ENCODE data around the gene FMN2.
"Not testable (repeated sequence)": the region's sequence is repeated elsewhere in the genome, so short reads cannot be mapped to it uniquely, and the experiment has no call there.

FMN2 gene

DNA sequence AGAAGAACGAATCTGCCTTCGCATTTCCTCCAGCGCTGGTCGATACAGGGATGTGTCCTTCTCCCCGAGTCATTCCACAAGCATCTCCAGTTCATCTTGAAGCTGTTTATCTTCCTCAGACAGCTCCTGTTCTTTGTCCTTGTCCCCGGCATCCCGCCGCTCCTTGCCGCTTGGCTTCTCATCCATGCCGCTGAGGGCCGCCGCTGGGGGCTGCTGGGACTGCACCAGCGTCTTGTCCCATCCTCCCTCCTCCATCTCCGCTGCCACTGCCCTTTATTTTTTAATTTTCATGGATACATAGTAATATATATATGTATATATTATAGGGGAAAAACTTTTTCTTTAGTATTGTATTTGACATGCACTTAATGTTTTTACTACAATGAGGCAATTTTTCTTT lies 53.4 kb downstream of the FMN2 start:
- DNase-seq = no peak

DNA sequence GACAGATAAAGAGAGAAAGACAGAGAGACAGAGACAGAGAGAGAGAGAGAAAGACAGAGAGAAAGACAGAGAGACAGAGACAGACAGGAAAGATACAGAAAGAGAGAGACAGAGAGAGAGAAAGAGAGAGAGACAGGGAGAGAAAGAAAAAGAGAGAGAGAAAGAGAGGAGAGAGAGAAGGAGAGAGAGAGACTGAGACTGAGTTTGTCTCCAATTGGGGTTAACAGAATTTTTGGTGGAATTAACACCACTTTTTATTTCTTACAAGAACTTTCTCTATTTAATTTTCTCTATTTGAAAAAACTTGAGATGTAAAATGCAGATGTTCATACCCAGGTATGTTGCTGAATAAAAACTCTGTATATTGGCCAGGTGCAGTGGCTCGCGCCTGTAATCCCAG lies 56.6 kb downstream of the FMN2 start:
- no peak for DNase-seq

DNA sequence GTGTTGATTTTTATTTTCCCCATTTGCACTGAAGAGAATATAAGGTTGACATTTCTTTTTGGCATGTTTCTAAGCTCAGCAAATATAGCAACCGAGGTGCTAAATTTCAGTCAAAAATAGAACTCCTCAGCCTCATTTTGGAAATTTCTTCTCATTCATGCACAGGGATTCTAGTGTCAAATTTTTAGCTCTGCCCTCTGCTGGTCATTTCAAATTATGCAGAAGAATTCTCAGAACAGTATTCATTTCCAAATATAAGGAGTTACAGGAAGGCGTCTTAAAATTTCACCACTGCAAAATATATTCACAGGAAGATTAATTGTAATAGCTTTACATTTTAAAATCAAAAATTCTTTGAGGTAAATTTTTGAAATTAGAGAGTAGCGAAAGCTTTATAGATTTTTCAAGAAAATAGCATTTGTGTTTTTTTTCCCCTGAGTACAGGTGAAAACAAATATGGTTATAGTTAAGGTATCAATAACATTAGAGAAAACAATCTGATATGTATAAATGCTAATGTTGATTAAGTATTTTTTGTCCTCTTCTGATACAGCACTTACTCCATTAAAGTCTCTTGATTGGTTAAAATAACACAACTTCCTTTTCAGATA lies 57.9 kb downstream of the FMN2 start:
- no peak for DNase-seq

DNA sequence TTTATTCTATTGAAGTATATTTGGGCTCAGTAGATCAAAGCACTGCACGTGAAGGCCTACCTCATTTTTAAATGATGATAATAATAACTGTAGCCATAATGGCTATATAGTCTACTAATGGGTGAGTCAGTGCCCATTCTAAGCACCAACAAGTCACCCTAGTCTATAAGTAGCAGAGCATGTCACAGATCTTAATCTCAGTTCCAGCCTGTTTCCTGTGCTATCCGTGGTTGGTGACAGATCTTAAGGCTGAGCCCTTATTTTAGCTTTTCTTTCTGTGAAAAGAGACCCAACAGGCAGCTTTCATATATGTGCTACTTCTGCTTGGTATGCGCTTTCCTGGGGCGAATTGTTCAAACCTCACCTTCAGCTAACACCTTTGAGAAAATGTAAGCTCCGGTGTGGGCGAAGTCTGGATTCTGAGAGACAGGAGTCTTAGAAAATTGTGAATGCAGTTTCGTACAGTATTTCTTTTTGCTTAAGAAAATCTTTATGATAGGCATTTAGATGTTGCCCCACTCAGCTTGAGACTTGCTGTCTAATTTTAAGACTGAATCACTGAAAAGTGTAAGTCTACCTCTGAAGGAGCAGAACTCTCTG lies 59.6 kb downstream of the FMN2 start:
- no peak for DNase-seq

DNA sequence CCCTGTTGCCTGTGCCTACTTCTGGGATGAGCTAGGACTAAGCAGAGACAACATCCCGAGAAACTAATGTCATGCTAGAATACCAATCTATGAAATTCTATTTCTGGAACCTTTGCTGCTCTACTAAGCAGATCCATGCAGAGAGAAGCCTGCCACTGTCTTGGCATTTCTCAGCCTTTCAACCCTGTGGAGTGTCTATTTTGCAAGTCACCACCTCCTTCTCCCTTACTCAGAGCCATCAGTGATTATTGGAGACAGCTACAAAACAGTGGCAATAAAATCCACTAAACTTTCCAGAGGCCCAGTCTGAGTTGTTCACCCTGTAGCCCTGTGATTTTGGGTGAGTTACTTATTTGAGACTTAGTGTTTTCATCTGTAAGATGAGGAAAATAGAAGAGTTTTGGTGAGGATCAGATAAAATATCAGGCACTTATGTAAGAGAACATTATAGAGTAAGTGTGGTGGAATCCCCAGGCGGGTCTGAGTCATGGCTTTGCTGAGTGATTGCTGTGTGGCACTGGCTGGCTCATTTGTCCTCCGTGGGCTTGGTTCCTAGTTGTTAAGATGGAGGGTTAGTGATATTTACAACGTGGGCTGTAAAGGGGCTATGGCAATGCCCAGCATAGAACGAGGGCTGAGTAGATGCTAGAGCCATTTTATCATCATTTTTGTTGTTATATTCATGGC lies 61.1 kb downstream of the FMN2 start:
- DNase-seq = no peak

DNA sequence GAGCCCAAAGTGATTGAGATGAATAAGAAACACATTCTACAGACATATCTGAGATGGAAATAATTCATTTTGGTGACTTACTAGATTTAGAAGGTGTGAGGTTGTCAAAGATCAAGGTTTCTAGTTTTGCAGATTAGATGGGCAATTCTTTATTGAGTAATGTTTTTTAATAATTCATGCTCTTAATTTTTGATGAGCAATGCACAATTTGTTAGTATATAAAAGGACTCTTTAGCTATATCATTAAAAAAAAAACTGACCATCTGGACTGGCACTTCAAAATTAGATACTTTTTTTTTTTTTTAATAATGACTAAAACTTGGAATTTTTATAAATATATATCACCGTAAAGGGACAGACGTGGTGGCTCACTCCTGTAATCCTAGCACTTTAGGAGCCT lies 63.9 kb downstream of the FMN2 start:
- no peak for DNase-seq

DNA sequence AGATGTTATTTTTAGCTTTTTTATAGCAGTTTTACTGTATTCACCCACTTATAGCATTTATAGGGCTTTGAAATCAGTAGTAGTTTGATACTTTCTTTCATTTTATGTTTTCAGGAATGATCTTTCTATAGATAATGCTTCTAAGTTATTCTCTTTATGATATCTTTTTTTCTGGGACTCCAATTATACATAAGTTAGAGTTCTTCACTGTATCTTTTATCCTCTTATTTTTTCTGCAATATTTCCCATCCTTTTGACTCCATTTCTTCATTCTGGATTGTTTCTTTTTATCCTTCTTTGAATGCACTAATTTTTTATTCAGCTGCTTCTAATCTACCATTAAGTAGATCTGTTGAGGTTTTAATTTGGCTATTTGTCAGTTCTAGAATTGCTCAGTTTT lies 73.1 kb downstream of the FMN2 start:
- DNase-seq = no peak

DNA sequence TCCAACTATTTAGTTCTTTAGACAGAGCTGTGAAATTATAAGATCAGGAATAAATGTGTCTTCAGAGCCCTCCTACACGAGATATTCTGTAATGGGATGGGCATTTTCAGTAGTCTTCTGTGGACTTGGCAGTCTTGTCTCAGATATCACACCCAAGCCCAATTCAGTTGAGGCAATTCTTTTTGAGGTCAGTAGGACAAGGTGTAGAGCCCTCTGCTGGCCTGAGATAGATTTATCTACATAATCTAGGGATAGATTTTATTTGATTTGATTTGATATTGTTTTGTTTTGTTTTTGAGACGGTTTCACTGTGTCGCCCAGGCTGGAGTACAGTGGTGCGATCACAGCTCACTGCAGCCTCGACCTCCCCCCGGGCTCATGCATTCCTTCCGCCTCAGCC lies 77.5 kb downstream of the FMN2 start:
- DNase-seq = no peak

DNA sequence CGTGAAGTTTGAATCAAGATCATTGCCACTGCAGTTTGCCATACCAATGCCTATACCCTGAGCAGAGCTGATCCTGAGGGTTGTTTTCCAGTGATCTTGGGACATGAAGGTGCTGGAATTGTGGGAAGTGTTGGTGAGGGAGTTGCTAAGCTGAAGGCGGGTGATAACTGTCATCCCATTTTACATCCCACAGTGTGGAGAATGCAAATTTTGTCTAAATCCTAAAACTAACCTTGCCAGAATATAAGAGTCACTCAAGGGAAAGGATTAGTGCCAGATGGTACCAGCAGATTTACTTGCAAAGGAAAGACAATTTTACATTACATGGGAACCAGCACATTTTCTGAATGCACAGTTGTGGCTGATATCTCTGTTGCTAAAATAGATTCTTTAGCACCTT lies 78.6 kb downstream of the FMN2 start:
- no peak for DNase-seq

DNA sequence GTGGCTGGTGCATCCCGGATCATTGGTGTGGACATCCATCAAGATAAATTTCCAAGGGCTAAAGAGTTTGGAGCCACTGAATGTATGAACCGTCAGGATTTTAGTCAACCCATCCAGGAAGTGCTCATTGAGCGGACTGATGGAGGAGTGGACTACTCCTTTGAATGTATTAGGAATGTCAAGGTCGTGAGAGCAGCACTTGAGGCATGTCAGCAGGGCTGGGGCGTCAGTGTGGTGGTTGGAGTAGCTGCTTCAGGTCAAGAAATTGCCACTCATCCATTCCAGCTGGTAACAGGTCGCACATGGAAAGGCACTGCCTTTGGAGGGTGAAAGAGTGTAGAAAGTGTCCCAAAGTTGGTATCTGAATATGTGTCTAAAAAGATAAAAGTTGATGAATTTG lies 79.1 kb downstream of the FMN2 start:
- DNase-seq = no peak

DNA sequence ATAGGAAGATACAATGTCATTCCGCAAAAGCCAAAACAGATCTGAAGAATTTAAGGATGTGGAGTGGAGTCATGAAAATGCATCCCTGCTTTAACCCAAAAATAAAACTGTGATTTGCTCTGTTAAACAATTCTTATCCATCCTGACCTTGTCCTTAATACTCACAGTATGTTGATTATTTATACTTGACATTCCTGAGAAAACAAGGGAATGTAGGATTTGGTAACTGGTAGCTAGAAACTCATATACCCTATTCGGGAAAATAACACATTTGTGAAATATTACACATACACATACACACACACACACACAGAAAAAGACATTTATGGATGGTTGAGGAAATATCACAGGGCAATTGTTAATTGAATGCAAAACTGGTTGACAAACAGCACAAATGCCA lies 80.2 kb downstream of the FMN2 start:
- no peak for DNase-seq

DNA sequence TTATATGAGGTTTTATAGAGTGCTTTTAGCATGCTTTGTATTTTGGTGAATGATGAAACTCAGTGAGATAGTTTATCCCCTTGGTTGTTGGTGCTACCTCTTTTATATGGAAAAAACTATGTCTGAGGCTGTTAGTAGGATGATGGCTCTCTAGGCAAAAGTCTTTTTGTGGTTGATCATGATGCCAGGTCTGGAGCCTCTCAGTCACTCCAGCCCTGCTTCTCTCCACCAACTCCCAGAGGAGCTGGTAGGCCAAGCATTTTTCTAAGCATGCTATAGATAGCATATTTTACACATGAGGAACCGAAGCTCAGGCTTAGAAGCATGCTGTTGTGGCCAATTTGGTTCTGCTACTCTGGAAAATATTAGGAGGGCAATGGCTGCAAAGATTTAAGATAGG lies 82.2 kb downstream of the FMN2 start:
- DNase-seq = no peak

DNA sequence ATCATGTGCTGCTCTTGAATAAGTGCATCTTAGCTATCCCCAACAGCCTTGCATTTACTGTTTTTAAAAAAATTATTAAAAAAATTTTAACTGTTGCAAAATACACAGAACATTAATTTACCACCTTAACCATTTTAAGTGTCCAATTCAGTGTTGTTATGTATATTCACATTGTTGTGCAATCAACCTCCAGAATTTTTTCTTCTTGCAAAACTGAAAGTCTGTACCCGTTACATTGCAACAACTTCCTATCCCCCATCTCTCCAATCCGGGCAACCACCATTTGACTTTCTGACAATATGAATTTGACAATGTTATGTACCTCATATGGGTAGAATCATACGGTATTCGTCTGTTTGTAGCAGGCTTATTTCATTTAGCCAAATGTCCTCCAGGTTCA lies 83.1 kb downstream of the FMN2 start:
- no peak for DNase-seq

DNA sequence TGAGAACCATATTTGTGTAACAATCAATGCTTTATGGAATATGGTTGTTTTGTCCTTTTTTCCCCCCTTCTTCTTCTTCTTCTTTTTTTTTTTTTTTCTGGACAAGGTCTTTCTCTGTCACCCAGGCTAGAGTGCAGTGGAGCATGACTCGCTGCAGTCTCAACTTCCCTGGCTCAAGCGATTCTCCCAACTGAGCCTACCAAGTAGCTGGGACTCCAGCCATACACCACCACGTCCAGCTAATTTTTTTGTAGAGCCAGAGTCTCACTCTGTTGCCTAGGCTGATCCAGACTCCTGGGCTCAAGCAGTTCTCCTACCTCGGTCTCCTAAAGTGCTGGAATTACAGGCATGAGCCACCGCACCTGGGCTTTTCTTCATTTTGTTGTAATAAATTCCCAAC lies 86.7 kb downstream of the FMN2 start:
- no peak for DNase-seq

DNA sequence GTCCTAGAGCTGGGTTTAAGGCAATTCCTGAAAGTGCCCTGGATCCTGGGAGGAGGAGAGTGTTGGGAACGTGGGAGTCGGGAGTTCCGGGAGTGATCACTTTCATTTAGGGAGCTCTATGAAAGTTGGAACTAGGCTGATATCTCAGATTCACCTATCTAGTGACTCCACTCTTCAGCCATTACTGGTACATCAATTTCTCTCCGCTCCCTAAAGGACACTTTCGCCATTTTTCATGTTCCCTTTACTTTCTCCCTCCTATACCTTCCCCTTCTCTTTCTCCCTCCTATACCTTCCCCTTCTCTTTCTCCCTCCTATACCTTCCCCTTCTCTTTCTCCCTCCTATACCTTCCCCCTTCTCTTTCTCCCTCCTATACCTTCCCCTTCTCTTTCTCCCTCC lies 93.0 kb downstream of the FMN2 start:
- not testable (repeated sequence) for DNase-seq

DNA sequence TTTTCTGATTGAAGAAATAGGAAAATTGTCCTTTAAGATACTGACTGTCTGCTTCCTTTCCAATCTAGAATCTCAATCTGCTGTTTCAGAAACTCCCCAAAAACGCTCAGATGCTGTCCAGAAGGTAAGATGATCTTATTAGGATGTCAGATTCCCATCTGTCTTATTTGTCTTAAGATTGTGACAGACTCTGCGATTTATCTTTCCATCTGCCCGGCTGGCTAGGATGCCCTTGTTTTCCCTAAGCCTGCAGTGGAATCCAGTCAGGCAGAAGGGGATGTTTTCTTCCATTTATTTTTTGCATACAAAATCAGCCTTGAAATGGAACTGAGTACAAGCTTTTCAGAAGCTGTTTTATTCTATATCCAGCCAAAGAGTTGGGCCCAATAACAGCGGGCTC lies 96.5 kb downstream of the FMN2 start:
- no peak for DNase-seq

DNA sequence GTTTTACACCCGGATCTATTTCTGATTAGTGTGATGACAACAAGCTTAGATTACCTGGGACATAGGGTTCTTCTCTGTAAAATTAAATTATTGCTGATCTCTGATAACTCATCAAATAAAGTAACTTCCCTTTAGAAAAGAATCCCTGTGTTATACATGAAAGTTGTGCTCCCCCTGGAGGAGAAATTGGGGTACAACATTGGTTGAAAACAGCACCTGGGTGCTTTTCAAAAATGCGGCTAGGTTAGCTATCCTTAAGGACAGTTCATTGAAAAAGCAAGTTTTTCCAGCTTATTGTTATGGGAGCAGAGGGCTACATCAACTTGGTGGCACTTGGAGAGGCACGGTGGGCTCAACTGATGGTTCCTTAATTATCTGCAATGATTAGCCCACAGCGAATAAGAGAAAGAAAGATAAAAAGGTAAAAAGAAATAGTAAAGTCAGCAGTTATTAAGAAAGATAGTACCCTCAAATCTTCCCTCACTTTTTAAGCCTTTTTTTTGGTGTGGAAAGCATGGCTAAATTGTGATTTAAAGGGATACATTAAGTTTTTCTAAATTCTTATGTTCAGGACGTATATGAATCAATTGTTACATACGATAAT lies 97.8 kb downstream of the FMN2 start:
- no peak for DNase-seq

DNA sequence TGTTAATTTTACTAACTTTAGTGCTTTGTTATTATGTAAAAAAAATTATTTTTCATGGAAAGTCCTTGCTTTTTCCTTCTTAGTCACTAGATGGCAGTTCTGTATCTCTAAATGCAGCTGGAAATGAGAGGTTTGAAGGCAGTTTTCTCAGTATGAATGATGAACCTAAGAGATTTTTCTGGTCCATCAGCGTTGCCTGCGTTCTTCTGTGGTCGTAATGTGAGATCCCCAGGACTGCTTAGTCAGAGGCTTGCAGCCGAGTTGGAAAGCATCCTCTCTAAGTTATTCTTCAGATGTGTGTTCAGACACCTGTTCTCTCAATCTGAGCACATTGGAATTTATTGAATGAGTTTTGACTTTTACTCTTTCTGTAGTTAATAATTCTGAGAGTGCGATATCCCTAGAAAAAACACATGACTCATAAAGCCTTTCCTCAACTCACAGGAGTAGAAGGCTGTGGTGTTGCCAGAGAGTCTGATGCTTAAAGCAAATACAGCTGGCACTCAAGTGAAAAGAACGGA lies 99.3 kb downstream of the FMN2 start:
- DNase-seq = peak; percentile 80

DNA sequence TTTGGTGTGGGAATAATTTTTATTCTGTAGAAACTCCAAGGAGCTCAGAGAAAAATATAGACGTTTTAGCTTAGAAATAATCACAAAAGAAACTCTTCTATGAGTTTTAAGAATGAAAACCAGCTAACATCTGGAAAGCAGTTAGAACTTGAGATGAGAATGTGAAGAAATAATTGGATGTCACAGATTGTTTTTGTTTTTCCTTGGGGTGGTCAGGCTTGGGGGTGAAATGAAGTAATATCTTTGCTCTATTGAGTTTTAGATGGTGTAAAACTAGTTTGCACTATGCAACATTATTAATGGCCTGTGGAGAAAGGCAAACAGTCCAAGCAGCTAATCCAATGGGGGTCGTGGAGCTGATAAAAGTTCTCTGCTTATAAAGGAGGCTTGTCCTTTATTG lies 101.2 kb downstream of the FMN2 start:
- DNase-seq = no peak

DNA sequence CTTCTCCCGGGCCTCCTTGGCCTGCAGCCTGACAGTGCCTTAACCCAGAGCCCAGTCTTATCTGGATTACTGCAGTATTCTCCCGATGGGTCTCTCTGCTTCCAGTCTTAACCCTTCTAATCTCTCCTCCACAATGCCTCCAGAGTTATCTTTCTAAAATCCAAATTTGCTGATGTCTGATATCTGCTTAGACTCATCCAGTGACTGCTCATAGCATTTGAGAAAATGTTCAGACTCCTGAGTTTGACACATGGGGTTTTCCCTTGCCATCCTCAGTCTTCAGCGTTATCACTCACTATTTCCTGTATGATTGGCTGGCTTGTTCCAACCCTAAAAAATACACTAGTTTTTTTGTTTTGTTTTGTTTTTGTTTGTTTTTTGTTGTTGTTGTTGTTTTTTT lies 102.0 kb downstream of the FMN2 start:
- no peak for DNase-seq

DNA sequence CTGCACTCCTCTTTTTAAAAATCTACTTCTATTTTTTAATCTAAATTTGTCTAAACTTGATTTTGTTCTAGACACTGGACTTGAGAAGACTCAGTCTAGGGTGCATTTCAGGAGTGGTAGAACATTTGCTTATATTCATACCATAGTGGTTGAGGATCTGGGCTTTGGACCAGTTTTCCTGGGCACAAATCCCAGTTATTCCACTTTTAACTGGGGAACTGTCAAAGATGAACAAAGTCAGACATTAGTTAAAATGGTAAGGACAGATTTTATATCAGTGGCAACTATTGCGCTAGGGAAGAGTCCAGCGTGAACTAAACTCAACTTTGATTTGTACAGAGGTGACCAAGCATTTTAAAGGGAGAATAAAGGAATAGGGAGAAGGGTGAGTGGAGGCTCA lies 102.4 kb downstream of the FMN2 start:
- peak; percentile 40 for DNase-seq

DNA sequence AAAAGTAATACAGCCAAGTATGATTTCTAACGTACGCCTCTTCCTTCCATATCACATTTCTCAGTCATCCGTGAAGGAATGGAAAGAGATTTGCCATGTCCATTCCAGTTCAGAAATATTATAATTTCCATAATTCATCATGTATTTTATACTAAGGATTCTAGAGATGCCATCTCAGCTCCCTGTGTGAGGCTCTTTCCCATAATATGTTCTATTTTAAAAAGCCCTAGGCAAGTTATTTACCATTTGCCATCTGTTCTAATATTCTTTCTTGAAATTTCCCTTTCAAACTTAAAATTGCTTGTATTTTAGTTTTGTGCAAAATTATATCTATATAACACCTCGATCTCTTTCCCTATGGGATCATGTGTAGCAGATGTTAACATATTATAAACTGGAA lies 106.7 kb downstream of the FMN2 start:
- DNase-seq = no peak

DNA sequence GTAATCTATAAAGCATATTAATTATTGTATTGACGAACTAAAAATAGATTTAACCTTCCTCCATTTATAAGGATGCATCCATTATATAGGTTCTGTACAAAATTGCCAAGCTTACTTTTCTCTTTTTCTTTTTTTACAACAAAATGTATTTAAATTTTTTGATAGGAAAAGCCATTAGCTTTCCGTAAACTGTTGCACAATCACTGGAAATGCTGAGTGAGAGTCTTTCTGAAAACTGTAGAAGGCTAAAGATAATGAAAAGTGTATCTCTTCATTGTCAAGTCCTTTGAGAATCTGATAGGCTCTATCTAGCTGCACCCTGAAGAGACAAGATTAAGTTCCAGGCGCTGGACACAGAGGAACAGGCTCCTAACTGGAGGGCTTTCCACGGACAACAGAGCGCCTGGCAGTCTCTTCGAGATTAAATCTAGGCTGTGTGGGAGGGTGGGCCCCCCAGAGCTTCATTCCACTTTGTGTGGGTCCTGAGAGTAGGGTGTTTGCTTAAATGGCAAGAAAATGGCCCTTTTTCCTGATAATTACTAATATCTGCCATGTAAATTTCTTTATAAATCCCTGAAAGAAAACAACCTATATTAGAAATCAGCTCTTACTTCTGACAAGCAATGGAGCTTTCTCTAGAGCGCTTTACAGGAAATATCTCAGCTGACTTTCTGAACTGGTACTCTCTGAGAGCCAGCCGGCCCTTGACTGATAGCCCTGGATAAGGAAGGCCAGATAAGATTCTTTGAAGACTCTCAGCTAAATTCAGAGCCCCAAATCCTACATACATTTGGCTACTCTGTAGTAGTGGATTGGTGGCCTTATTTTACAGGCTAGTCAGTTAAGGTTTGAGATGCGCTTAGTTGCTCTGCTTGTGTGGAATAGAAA lies 108.3 kb downstream of the FMN2 start:
- no peak for DNase-seq

All from right hindlimb (tissue), 1 donor.